Hepatocyte (in vitro differentiated cells): ENCODE data around the gene PTPRN2. TPM values are rescaled to one million over a fixed set of nuclear protein-coding genes. Genes with fewer than 3 reads are reported as not detected.

ENCODE experiments used
- DNase-seq: peaks from one replicate; pipeline ENCODE4 v3.0.0-alpha.2; 2016; ENCODE audit warnings: low spot score
- H2AFZ ChIP-seq: fragments of 200-600 bp; sonication (generic); 2 replicates; pipeline ENCODE4 v1.6.0; 2016; ENCODE audit warnings: antibody characterized with exemption, mild to moderate bottlenecking
- H3K27ac ChIP-seq: fragments of 200-600 bp; sonication (generic); 2 replicates; pipeline ENCODE4 v1.5.1; 2016; ENCODE audit warnings: mild to moderate bottlenecking
- H3K27me3 ChIP-seq: fragments of 200-600 bp; sonication (generic); 2 replicates; pipeline ENCODE4 v1.6.1; 2016
- H3K36me3 ChIP-seq: fragments of 200-600 bp; sonication (generic); replicated peaks from 2 replicates; pipeline ENCODE4 v1.5.1; 2016; ENCODE audit warnings: low read depth; ENCODE audit not compliant: insufficient read depth
- H3K4me1 ChIP-seq: fragments of 200-600 bp; sonication (generic); 2 replicates; pipeline ENCODE4 v1.5.1; 2016; ENCODE audit warnings: mild to moderate bottlenecking, moderate library complexity; ENCODE audit not compliant: insufficient read depth
- H3K4me2 ChIP-seq: fragments of 200-600 bp; sonication (generic); 2 replicates; pipeline ENCODE4 v1.6.0; 2016
- H3K4me3 ChIP-seq: fragments of 200-600 bp; sonication (generic); 2 replicates; pipeline ENCODE4 v1.5.1; 2016; ENCODE audit warnings: mild to moderate bottlenecking
- H3K79me2 ChIP-seq: fragments of 200-600 bp; sonication (generic); 2 replicates; pipeline ENCODE4 v1.6.0; 2017; ENCODE audit warnings: mild to moderate bottlenecking
- H3K9me2 ChIP-seq: fragments of 200-600 bp; sonication (generic); replicated peaks from 2 replicates; pipeline ENCODE4 v1.6.0; 2017; ENCODE audit warnings: mild to moderate bottlenecking; ENCODE audit not compliant: insufficient read depth
- H3K9me3 ChIP-seq: fragments of 200-600 bp; sonication (generic); 2 replicates; pipeline ENCODE4 v1.5.1; 2016; ENCODE audit warnings: low read depth, mild to moderate bottlenecking
- H4K20me1 ChIP-seq: fragments of 200-600 bp; sonication (generic); 2 replicates; pipeline ENCODE4 v1.6.0; 2016; ENCODE audit warnings: mild to moderate bottlenecking; ENCODE audit not compliant: insufficient read depth, poor library complexity, severe bottlenecking
- EZH2 ChIP-seq: fragments of 200-600 bp; sonication (generic); IDR thresholded peaks from 2 replicates; pipeline ENCODE4 v1.6.1; 2016; ENCODE audit warnings: antibody characterized with exemption, mild to moderate bottlenecking, borderline replicate concordance
- EZH2phosphoT487 ChIP-seq: fragments of 200-600 bp; sonication (generic); IDR thresholded peaks from one replicate; pipeline ENCODE4 v1.6.1; 2018; ENCODE audit warnings: antibody characterized with exemption, mild to moderate bottlenecking, low read depth, moderate library complexity; ENCODE audit not compliant: unreplicated experiment, severe bottlenecking
- WGBS: methylation state at CpG from one replicate; pipeline ENCODE4 v1.1.6; 2016; ENCODE audit warnings: low lambda C conversion rate; ENCODE audit errors: missing lambda C conversion rate; 5-methylcytosine and 5-hydroxymethylcytosine counted together
- polyA plus RNA-seq: library from polyadenylated mRNA; unstranded; fragments of >200 nt; fragmentation: Nextera tagmentation; extraction: Ambion mirVana; gene quantifications from 2 replicates; pipeline ENCODE4 v1.2.1, GENCODE V29; 2016
- total RNA-seq: library from RNA; depleted of rRNA; stranded (reverse); fragments of >200 nt; gene quantifications from 2 replicates; pipeline ENCODE4 v1.2.3, GENCODE V29; 2014
- TF ChIP-seq, protein P1 (sequence below): fragments of 200-600 bp; sonication (generic); IDR thresholded peaks from 2 replicates; pipeline ENCODE4 v1.5.1; 2016; ENCODE audit warnings: antibody characterized with exemption, mild to moderate bottlenecking; ENCODE audit not compliant: poor library complexity

PTPRN2 gene
- total and polyA plus RNA-seq, 2 experiments from 2014 or later: 2.1 to 3.3 TPM

DNA sequence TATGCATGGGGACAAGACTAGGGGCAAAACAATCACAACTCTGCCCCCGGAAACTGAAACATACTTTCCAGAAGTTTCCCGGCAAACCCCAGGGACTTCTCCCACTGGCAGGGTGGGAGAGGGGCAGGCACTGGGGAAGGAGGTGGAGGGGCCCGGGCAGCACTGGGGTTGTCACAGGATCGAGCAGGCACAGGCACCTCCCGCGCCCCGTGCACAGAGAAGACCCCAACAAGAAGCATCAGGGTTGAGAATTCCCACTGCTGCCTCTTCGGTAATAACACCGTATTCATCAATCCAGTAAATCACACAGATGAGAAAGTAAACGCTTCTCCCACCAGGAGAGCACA lies 490.5 kb downstream of the PTPRN2 start:
- Histone ChIP-seq H3K4me2 (no peak overlapping the region), H3K4me1 (no peaks in the 10 kb centered on the region), H2AFZ (no peak overlapping the region), H3K27ac (no peak overlapping the region), H3K27me3 (no peaks in the 10 kb centered on the region), H3K36me3 (no peaks in the 10 kb centered on the region), H3K9me2 (no peaks in the 10 kb centered on the region), H3K79me2 (no peaks in the 10 kb centered on the region), H3K4me3 (no peak overlapping the region), H3K9me3 (no peaks in the 10 kb centered on the region), H4K20me1 (no peaks in the 10 kb centered on the region)
- WGBS: 87% methylated on average over 8 of the region's 10 CpGs
- TF ChIP-seq, protein P1, sequence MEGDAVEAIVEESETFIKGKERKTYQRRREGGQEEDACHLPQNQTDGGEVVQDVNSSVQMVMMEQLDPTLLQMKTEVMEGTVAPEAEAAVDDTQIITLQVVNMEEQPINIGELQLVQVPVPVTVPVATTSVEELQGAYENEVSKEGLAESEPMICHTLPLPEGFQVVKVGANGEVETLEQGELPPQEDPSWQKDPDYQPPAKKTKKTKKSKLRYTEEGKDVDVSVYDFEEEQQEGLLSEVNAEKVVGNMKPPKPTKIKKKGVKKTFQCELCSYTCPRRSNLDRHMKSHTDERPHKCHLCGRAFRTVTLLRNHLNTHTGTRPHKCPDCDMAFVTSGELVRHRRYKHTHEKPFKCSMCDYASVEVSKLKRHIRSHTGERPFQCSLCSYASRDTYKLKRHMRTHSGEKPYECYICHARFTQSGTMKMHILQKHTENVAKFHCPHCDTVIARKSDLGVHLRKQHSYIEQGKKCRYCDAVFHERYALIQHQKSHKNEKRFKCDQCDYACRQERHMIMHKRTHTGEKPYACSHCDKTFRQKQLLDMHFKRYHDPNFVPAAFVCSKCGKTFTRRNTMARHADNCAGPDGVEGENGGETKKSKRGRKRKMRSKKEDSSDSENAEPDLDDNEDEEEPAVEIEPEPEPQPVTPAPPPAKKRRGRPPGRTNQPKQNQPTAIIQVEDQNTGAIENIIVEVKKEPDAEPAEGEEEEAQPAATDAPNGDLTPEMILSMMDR: no peak
- TF ChIP-seq EZH2 (no peak), EZH2phosphoT487 (no peak)
- no peak for DNase-seq

DNA sequence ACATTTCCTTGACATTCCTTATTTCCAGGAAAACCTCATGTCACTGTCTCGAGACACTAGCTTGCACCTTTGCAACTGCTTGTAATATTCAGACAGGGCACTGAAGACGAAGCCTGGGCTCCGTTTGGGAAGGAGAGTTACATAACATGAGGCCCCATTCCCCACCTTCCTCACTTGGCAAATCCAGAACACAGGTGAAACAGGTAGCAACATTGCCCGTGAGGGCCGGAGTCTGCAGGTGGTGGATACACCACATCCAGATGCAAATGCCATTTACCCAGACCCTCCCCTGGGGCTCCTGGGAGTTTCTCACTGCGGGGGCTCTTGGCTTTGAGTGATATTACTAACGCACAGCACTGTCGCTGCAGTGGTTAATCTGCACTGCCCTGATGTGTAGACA lies 491.0 kb downstream of the PTPRN2 start:
- 62% methylated on average over 8 of the region's 8 CpGs for WGBS
- Histone ChIP-seq H3K27ac (no peak overlapping the region), H3K36me3 (no peaks in the 10 kb centered on the region), H4K20me1 (no peaks in the 10 kb centered on the region), H3K79me2 (no peaks in the 10 kb centered on the region), H3K4me1 (no peaks in the 10 kb centered on the region), H3K27me3 (no peaks in the 10 kb centered on the region), H3K4me2 (no peak overlapping the region), H3K4me3 (no peak overlapping the region), H2AFZ (no peak overlapping the region), H3K9me3 (no peaks in the 10 kb centered on the region), H3K9me2 (no peaks in the 10 kb centered on the region)
- DNase-seq: no peak
- TF ChIP-seq EZH2 (no peak), EZH2phosphoT487 (no peak)
- TF ChIP-seq, protein P1: no peak

DNA sequence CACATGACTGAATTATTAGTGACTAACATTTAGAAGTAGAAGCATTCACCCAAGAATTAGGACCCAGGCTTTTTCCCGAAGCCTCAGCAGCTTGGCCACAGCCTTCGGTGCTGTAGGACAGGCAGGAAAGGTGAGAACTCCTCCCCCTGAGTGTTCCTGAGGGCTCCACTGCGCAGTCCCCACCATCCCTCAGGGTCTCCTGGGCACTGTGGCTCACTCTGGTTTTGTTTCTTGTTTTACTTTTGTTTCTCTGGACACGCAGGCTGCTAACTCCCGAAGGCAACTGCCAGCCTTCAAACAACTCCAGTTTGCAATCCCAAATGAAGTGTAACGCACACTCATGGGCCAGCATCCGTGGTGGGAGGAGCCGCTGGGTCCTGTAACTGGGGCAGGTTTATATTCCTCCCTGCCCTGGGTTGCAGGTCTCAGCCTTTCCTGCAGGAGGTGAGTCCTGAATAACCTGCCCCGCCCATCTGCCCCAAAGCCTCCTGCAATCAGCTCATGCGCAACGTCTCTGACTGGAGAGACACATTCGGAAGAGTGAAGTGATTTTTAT lies 492.9 kb downstream of the PTPRN2 start:
- 80% methylated on average over 12 of the region's 12 CpGs for WGBS
- Histone ChIP-seq H3K4me2 (no peak overlapping the region), H4K20me1 (no peaks in the 10 kb centered on the region), H3K27me3 (no peaks in the 10 kb centered on the region), H3K79me2 (no peaks in the 10 kb centered on the region), H3K9me3 (no peaks in the 10 kb centered on the region), H3K4me3 (no peak overlapping the region), H2AFZ (no peak overlapping the region), H3K27ac (no peak overlapping the region), H3K4me1 (no peaks in the 10 kb centered on the region), H3K36me3 (no peaks in the 10 kb centered on the region), H3K9me2 (no peaks in the 10 kb centered on the region)
- TF ChIP-seq EZH2: no peak
- no peak for DNase-seq

DNA sequence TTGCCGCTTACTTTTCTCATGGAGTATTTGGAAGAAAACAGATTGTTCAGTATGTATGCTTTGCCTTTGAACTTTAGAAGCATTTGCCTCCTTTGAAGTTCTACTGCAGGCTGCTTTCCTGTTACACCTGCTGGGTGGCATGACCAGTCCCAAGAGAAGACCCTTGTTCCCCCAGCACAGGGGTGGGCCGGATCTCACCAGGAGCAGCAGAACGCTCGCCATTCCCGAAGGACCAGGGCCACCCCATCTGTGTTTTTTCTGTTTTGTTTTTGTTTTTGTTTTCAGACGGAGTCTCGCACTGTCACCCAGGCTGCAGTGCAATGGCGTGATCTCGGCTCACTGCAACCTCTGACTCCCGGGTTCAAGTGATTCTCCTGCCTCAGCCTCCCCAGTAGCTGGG lies 493.6 kb downstream of the PTPRN2 start:
- TF ChIP-seq EZH2: no peak
- TF ChIP-seq EZH2phosphoT487: no peak
- TF ChIP-seq, protein P1: no peak
- Histone ChIP-seq H3K4me3 (no peak overlapping the region), H3K36me3 (no peaks in the 10 kb centered on the region), H4K20me1 (no peaks in the 10 kb centered on the region), H3K4me1 (no peaks in the 10 kb centered on the region), H3K79me2 (no peaks in the 10 kb centered on the region), H3K4me2 (no peak overlapping the region), H3K27me3 (no peaks in the 10 kb centered on the region), H3K9me2 (no peaks in the 10 kb centered on the region), H2AFZ (no peak overlapping the region), H3K27ac (no peak overlapping the region), H3K9me3 (no peaks in the 10 kb centered on the region)
- no peak for DNase-seq
- 92% methylated on average over 10 of the region's 10 CpGs for WGBS
